ENCODE measurements around the gene NKAIN2. TPM values are rescaled to one million over a fixed set of nuclear protein-coding genes. Genes with fewer than 3 reads are reported as not detected.
"Not testable (repeated sequence)": the region's sequence is repeated elsewhere in the genome, so short reads cannot be mapped to it uniquely, and the experiment has no call there.

The NKAIN2 gene
- total and polyA plus RNA-seq, 2 experiments from 2014 or later: 0.22 TPM; not detected in 1

- no peak overlapping the region for H3K27ac ChIP-seq
- TF ChIP-seq CTCF (IDR thresholded peaks at IDR 0.05; ENCODE audit: low read depth, low read length): no peak
- no peaks in the 10 kb centered on the region for H3K27me3 ChIP-seq
Measured at GRCh38 chr6:123972600-123973294, 169.1 kb downstream of the NKAIN2 start.

DNA sequence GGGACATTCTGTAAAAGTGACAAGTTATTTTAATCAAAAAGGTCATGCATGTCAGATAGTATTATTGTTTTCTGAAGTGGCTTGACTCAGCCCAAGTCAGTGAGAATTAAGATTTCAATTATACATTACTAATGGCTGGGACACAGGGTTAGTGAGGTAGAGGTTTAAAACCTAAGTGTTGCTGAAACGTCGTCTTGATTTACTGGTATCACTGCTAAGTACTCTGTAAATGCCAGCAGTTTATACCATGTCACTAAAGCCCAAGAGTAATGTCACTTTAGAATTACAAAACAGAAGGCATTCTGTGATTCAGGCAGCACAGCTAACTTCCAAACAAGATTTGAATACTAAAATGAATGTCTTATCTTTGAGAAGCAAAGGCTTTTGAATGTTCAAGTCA is 176.6 kb downstream of the NKAIN2 start:
- Histone ChIP-seq H3K27ac (no peak overlapping the region), H3K9me3 (ENCODE audit: low read depth) (no peaks in the 10 kb centered on the region), H3K4me1 (ENCODE audit: low read depth) (no peaks in the 10 kb centered on the region), H3K36me3 (no peaks in the 10 kb centered on the region), H3K27me3 (no peaks in the 10 kb centered on the region), H3K4me3 (no peak overlapping the region)
- no peak for DNase-seq (ENCODE audit: low read depth in 1 of 2, low spot score in 1 of 2)
- TF ChIP-seq CTCF (IDR thresholded peaks at IDR 0.05; ENCODE audit: low read depth, low read length): no peak

More at GRCh38 chr6:123972600-123973294, 169.1 kb downstream of the NKAIN2 start:
- no peak overlapping the region for H3K4me3 ChIP-seq
- DNase-seq (ENCODE audit: low read depth in 1 of 2, low spot score in 1 of 2): no peak
- no peaks in the 10 kb centered on the region for H3K9me3 ChIP-seq (ENCODE audit: low read depth)
- no peaks in the 10 kb centered on the region for H3K4me1 ChIP-seq (ENCODE audit: low read depth)
- H3K36me3 ChIP-seq: no peaks in the 10 kb centered on the region

GRCh38 chr6:123986938-123987337 is 183.3 kb downstream of the NKAIN2 start:
- Histone ChIP-seq H3K4me1 (ENCODE audit: low read depth) (peaks cover 15% of the 10 kb centered on the region), H3K36me3 (no peaks in the 10 kb centered on the region), H3K9me3 (ENCODE audit: low read depth) (no peaks in the 10 kb centered on the region), H3K27me3 (no peaks in the 10 kb centered on the region), H3K4me3 (no peak overlapping the region), H3K27ac (no peak overlapping the region)
- no peak for TF ChIP-seq CTCF (IDR thresholded peaks at IDR 0.05; ENCODE audit: low read depth, low read length)
- DNase-seq (ENCODE audit: low read depth in 1 of 2, low spot score in 1 of 2): no peak

- not testable (repeated sequence) for H3K4me3 ChIP-seq; DNase-seq (ENCODE audit: low read depth in 1 of 2, low spot score in 1 of 2); H3K36me3 ChIP-seq; H3K9me3 ChIP-seq (ENCODE audit: low read depth); H3K27ac ChIP-seq; H3K27me3 ChIP-seq
- H3K4me1 ChIP-seq (ENCODE audit: low read depth): peaks cover 15% of the 10 kb centered on the region
Measured at GRCh38 chr6:123989918-123990317, 186.3 kb downstream of the NKAIN2 start.

DNA sequence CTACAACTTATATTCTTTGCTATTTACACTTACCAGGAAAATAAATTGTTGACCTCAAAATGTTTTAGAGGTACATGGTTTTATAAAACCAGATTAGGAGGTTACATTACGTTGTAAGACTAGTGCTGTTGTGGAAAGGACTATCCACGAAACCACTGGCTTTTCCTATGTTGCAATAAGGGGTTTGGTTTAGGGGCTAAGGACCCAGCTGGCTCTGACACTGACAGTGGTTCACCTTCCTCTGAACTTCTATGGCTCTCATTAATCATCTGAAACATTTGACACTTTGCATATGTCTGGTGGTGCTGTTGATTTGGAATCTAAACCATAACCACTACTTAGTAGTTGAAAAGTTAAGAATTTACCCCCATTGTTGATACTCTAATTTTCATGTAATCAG is 186.7 kb downstream of the NKAIN2 start:
- H3K9me3 ChIP-seq (ENCODE audit: low read depth): no peaks in the 10 kb centered on the region
- no peak overlapping the region for H3K4me3 ChIP-seq
- H3K27me3 ChIP-seq: no peaks in the 10 kb centered on the region
- H3K27ac ChIP-seq: no peak overlapping the region
- TF ChIP-seq CTCF (IDR thresholded peaks at IDR 0.05; ENCODE audit: low read depth, low read length): no peak
- DNase-seq (ENCODE audit: low read depth in 1 of 2, low spot score in 1 of 2): no peak
- H3K36me3 ChIP-seq: no peaks in the 10 kb centered on the region
- H3K4me1 ChIP-seq (ENCODE audit: low read depth): peaks cover 15% of the 10 kb centered on the region

- H3K27me3 ChIP-seq: no peaks in the 10 kb centered on the region
- H3K27ac ChIP-seq: no peak overlapping the region
- no peaks in the 10 kb centered on the region for H3K36me3 ChIP-seq
- no peak for DNase-seq (ENCODE audit: low read depth in 1 of 2, low spot score in 1 of 2)
- no peaks in the 10 kb centered on the region for H3K9me3 ChIP-seq (ENCODE audit: low read depth)
- H3K4me1 ChIP-seq (ENCODE audit: low read depth): no peaks in the 10 kb centered on the region
- TF ChIP-seq CTCF (IDR thresholded peaks at IDR 0.05; ENCODE audit: low read depth, low read length): no peak
- no peak overlapping the region for H3K4me3 ChIP-seq
Measured at GRCh38 chr6:123994168-123994567, 190.5 kb downstream of the NKAIN2 start.

Data from cardiac muscle cell (in vitro differentiated cells and primary cell).